ENCODE measurements around the gene CDH4. TPM values are rescaled to one million over a fixed set of nuclear protein-coding genes. Genes with fewer than 3 reads are reported as not detected.

Gene CDH4
- total RNA-seq, 2 experiments from 2014 or later, result not detected

- Histone ChIP-seq H3K9me2 (ENCODE audit: insufficient read depth, low read length) (no peaks in the 10 kb centered on the region), H3K36me3 (ENCODE audit: insufficient read depth, low read length) (no peaks in the 10 kb centered on the region), H2AFZ (ENCODE audit: low read length) (no peak overlapping the region), H4K20me1 (ENCODE audit: insufficient read depth, low read length) (no peaks in the 10 kb centered on the region), H3K9me3 (ENCODE audit: low read length) (no peaks in the 10 kb centered on the region), H3K79me2 (ENCODE audit: insufficient read depth, low read depth, low read length) (no peaks in the 10 kb centered on the region), H3K4me2 (ENCODE audit: low read length) (no peak overlapping the region), H3K4me1 (ENCODE audit: insufficient read depth, low read length, poor library complexity, severe bottlenecking) (no peaks in the 10 kb centered on the region), H3K27ac (ENCODE audit: low read depth, low read length, poor library complexity, severe bottlenecking) (no peak overlapping the region), H3K4me3 (ENCODE audit: low read depth, low read length, poor library complexity, severe bottlenecking) (no peak overlapping the region)
- POLR2A ChIA-PET, result no interaction called here
- BruUV-seq (replicated peaks), result no TSS peak
- no peak for DNase-seq (ENCODE audit: low spot score)
- TF ChIP-seq, protein P1, sequence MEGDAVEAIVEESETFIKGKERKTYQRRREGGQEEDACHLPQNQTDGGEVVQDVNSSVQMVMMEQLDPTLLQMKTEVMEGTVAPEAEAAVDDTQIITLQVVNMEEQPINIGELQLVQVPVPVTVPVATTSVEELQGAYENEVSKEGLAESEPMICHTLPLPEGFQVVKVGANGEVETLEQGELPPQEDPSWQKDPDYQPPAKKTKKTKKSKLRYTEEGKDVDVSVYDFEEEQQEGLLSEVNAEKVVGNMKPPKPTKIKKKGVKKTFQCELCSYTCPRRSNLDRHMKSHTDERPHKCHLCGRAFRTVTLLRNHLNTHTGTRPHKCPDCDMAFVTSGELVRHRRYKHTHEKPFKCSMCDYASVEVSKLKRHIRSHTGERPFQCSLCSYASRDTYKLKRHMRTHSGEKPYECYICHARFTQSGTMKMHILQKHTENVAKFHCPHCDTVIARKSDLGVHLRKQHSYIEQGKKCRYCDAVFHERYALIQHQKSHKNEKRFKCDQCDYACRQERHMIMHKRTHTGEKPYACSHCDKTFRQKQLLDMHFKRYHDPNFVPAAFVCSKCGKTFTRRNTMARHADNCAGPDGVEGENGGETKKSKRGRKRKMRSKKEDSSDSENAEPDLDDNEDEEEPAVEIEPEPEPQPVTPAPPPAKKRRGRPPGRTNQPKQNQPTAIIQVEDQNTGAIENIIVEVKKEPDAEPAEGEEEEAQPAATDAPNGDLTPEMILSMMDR (conservative IDR thresholded peaks at IDR 0.05; ENCODE audit: low read length), result no peak
- no peak for TF ChIP-seq EZH2phosphoT487 (IDR thresholded peaks at IDR 0.05; ENCODE audit: borderline replicate concordance, low read depth, low read length)
- CTCF ChIA-PET (ENCODE audit: unreplicated experiment), result no interaction called here
- intact Hi-C loops (cut with micrococcal nuclease; ENCODE audit: unreplicated experiment), result no loop called here
Measured at GRCh38 chr20:61875221-61875885, 623.3 kb downstream of the CDH4 start.

- no peak overlapping the region for H3K4me3 ChIP-seq (ENCODE audit: low read depth, low read length, poor library complexity, severe bottlenecking)
- POLR2A ChIA-PET, result no interaction called here
- no peaks in the 10 kb centered on the region for H4K20me1 ChIP-seq (ENCODE audit: insufficient read depth, low read length)
- no peaks in the 10 kb centered on the region for H3K79me2 ChIP-seq (ENCODE audit: insufficient read depth, low read depth, low read length)
- intact Hi-C loops (cut with micrococcal nuclease; ENCODE audit: unreplicated experiment), result no loop called here
- H3K9me2 ChIP-seq (ENCODE audit: insufficient read depth, low read length), result no peaks in the 10 kb centered on the region
- H3K27ac ChIP-seq (ENCODE audit: low read depth, low read length, poor library complexity, severe bottlenecking), result no peak overlapping the region
- H2AFZ ChIP-seq (ENCODE audit: low read length), result no peak overlapping the region
- TF ChIP-seq EZH2phosphoT487 (IDR thresholded peaks at IDR 0.05; ENCODE audit: borderline replicate concordance, low read depth, low read length), result no peak
- TF ChIP-seq, protein P1 (conservative IDR thresholded peaks at IDR 0.05; ENCODE audit: low read length), result no peak
- H3K36me3 ChIP-seq (ENCODE audit: insufficient read depth, low read length), result no peaks in the 10 kb centered on the region
- DNase-seq (ENCODE audit: low spot score), result no peak
- no peaks in the 10 kb centered on the region for H3K9me3 ChIP-seq (ENCODE audit: low read length)
- CTCF ChIA-PET (ENCODE audit: unreplicated experiment), result no interaction called here
- no peaks in the 10 kb centered on the region for H3K4me1 ChIP-seq (ENCODE audit: insufficient read depth, low read length, poor library complexity, severe bottlenecking)
- no peak overlapping the region for H3K4me2 ChIP-seq (ENCODE audit: low read length)
- BruUV-seq (replicated peaks), result no TSS peak
Measured at GRCh38 chr20:61875996-61876395, 623.9 kb downstream of the CDH4 start.

- no peaks in the 10 kb centered on the region for H4K20me1 ChIP-seq (ENCODE audit: insufficient read depth, low read length)
- no peak overlapping the region for H3K4me2 ChIP-seq (ENCODE audit: low read length)
- no peak for TF ChIP-seq EZH2phosphoT487 (IDR thresholded peaks at IDR 0.05; ENCODE audit: borderline replicate concordance, low read depth, low read length)
- TF ChIP-seq, protein P1 (conservative IDR thresholded peaks at IDR 0.05; ENCODE audit: low read length), result no peak
- intact Hi-C loops (cut with micrococcal nuclease; ENCODE audit: unreplicated experiment), result no loop called here
- no peaks in the 10 kb centered on the region for H3K9me3 ChIP-seq (ENCODE audit: low read length)
- no peak overlapping the region for H3K27ac ChIP-seq (ENCODE audit: low read depth, low read length, poor library complexity, severe bottlenecking)
- no TSS peak for BruUV-seq (replicated peaks)
- no peak for DNase-seq (ENCODE audit: low spot score)
- ChIA-PET POLR2A (no interaction called here), CTCF (ENCODE audit: unreplicated experiment) (no interaction called here)
- no peak overlapping the region for H2AFZ ChIP-seq (ENCODE audit: low read length)
- H3K36me3 ChIP-seq (ENCODE audit: insufficient read depth, low read length), result no peaks in the 10 kb centered on the region
- H3K4me1 ChIP-seq (ENCODE audit: insufficient read depth, low read length, poor library complexity, severe bottlenecking), result no peaks in the 10 kb centered on the region
- H3K79me2 ChIP-seq (ENCODE audit: insufficient read depth, low read depth, low read length), result no peaks in the 10 kb centered on the region
- H3K4me3 ChIP-seq (ENCODE audit: low read depth, low read length, poor library complexity, severe bottlenecking), result no peak overlapping the region
- no peaks in the 10 kb centered on the region for H3K9me2 ChIP-seq (ENCODE audit: insufficient read depth, low read length)
Measured at GRCh38 chr20:61876952-61877728, 625.1 kb downstream of the CDH4 start.

All from OCI-LY7 (cell line).